Measurements from ENCODE around the gene ANKRD13B.

The ANKRD13B gene

DNA sequence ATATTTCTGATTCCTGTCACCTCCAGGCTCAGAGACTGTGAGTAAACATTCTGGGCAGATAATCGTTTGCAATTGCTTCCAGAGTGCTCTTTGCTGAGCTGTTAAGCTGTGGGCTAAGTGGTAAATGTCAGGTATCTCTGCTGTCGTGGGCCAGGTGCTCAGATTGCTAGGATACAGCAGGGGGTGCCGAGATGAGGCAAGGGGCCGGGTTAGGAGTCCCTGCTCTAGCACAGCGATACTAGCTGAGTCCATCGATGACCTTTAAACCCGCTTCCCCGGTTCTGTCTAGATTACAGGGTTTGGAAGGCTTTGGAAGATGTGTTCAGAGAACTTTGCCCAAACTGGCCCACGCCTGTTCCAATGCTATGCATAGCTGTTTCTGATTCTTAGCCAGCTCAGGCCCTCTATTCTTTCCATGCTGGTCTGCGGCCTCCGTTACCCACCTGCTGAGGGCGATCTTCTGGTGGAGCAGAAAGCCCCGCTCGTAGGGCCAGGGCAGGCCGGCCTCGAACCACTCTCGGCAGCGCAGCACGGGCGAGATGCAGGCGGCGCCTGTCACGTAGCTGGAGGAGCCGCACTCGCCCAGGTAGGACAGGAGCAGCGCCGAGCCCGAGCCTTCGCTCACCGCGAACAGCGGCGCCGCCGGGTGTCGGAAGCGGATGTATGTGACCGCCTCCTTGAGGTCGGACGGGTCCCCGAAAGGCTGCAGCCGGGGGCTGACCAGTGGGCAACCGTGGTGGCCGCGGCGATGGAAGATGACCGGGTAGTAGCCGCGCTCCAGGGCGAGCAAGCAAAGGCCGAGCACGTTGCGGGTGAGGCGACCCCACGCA is 27.1 kb upstream of the ANKRD13B start:
- TF ChIP-seq GATA2 (IDR thresholded peaks at IDR 0.05; ENCODE audit: low read depth, low read length) (no peak), GATA3 (IDR thresholded peaks at IDR 0.05; ENCODE audit: low read depth, low read length) (no peak)

DNA sequence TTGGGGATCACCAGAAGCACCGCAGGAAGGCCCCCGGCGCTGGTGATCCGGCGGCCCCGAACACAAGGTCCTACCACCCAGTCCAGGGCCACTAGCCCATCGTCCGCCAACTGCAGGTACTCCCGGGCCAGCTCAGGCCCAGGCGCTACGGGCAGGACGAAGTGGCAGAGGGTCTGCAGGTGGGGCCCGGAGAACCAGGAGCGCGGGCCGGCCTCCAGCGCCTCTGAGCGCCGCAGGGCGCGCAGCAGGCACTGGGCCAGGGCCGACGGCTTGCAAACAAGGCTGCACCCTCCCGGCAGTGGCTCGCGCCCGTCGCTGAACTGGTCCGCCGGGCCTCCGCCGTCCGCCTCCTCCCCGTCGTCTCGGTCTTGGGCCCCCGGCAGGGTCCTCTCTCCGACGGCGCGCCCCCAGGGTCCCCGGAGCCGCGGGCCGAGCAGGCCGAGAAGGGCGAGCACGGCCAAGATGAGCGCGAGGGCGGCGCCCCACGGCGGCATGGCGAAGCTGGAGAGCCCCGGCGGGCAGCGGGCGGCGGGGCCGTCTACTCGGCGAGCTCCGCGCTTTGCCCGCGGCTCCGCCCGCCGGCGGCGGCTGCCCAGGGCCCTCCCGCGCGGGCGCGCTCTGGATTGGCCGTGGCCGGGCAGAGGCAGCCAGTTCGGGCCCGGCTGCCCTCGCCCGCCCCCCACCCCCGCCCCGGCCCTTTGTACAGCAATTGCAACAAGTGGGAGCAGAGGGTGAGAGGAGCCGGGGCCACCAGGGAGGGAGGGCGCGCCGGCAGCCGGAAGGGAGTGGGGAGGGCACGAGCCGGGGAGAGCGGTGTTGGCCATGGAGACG is 26.2 kb upstream of the ANKRD13B start, which contains the start of gene ABHD15:
ABHD15 (minus strand) TSS at position 565 of the 831 bp plus-strand sequence; CDS start at position 494, 71 bp downstream.
- no peak for TF ChIP-seq GATA2 (IDR thresholded peaks at IDR 0.05; ENCODE audit: low read depth, low read length)
- TF ChIP-seq GATA3 (IDR thresholded peaks at IDR 0.05; ENCODE audit: low read depth, low read length): no peak

DNA sequence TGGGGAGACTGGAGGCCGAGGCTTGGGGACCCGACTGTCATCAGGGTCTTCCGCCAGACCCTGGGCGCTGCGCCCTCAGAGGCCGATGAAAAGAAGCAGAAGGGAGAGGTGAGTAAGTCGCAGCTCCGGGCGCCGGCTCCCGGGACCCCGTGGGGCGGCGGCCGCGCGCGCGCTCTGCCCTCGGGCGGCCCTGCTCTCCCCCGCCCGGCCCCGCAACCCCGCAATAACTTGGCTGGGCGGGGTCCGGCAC is 25.7 kb upstream of the ANKRD13B start:
- TF ChIP-seq GATA2 (IDR thresholded peaks at IDR 0.05; ENCODE audit: low read depth, low read length): no peak
- TF ChIP-seq GATA3 (IDR thresholded peaks at IDR 0.05; ENCODE audit: low read depth, low read length): no peak

DNA sequence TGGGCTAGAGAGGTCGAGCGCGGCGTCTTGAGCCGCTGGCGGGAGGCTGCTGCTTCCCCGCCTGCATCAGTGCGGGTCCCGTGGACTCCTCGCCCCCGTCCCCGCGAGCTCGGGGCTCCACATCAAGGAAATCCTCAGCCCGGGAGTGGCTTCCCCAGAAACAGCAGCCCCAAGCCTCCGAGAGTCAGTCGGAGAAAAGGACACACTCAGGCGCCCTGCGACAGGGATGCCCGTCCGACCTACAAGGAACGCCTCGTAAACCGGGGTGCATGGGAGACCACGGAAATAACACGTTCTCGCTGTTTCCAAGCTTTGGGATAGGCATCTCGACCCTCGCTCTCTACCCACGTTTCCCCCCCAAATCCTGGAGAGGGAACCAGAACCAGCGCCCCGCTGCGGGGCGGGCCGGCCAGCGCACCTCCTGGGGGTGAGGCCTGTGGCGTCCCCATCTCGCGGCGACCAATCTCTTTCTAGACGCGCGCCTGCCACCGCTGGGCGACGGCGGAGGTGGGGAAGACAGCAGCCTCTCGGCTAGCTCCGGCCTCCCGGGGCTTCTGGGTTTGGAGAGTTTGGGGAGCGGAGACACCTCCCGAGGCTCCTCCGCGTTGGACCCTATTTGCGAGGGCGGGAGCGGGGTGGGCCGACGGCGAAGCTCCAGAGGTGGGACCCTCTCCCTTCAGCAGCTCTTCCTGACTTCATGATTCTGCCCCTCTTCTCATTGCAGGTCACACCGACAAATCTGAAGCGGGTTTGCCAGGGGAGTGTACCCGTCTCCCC is 25.2 kb upstream of the ANKRD13B start:
- no peak for TF ChIP-seq GATA2 (IDR thresholded peaks at IDR 0.05; ENCODE audit: low read depth, low read length)
- TF ChIP-seq GATA3 (IDR thresholded peaks at IDR 0.05; ENCODE audit: low read depth, low read length): no peak

DNA sequence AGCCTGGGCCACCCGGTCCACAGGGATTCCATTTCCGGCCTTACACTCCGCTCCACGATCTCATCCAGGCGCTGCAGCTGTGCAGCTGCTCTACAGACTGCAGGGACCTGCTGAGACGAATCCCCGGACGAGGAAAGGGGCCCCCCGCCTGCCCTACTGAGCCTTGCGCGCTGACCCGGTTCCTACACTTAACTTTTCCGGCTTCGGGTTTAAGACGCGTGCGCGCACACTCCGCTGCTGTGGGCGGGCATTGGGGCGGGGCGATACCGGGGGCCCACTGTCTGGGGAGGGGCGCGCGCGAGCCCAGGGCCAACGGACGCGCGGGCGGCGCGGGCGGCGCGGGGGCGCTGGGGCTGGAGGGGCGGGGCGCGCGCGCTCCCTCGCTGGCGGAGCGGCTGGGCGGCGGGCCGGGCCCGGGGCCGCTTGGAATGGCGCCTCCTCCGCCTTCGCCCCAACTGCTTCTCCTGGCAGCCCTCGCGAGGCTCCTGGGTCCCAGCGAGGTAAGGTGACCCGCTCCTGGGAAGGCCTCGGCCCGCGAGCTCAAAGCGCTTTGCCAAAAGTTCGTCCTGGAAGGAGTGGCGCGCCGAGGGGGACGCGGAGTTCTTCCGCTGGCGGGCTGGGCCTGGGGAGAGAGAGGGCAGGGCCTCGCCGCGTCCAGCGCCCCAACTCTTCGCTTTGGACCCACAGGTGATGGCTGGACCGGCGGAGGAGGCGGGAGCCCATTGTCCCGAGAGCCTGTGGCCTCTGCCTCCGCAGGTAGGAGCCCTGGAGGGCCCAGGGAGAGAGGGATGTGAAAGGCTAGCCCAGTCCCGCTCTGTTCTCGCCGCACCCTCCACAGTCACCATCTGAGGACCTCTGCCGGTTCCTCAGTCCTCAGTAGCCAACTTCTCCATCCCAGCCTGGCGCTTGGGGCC is 24.3 kb upstream of the ANKRD13B start, which contains the start of gene TP53I13:
TP53I13 (plus strand) TSS at position 371 of the 914 bp plus-strand sequence; CDS start at position 429, 58 bp downstream.
- TF ChIP-seq GATA3 (IDR thresholded peaks at IDR 0.05; ENCODE audit: low read depth, low read length): no peak
- TF ChIP-seq GATA2 (IDR thresholded peaks at IDR 0.05; ENCODE audit: low read depth, low read length): no peak

DNA sequence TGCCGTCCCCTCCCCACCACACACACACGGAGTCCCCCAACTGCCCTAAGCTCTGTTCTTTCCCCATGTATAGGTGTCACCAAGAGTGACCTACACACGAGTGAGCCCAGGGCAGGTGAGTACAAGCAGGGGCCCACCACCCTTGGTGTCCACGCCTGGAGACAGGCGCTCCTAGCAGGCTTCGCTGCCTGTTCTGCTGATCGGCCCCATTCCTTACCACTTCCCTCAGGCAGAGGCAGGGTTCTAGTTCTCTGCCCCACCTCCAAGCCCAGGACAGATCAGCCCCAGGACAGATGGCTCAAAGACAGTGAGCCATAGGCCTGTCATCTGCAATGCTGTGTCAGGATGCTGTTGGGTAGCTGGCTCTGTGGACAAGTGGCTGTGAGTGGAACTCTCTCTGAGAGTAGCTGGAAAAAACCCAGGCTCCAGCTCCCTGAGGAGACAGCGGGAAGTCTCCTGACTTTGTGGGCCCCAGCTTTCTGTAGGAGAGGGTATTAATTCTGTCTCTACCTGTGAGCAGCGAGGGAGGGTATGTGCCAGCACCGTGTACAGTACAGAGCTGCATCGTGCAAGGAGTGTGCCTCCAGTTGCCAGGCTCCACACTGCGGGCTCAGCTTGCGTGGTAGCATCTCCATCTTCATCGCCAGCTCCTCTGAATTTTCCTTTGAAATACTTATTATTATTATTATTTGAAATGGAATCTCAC is 23.5 kb upstream of the ANKRD13B start:
- TF ChIP-seq GATA3 (IDR thresholded peaks at IDR 0.05; ENCODE audit: low read depth, low read length): no peak
- TF ChIP-seq GATA2 (IDR thresholded peaks at IDR 0.05; ENCODE audit: low read depth, low read length): no peak

DNA sequence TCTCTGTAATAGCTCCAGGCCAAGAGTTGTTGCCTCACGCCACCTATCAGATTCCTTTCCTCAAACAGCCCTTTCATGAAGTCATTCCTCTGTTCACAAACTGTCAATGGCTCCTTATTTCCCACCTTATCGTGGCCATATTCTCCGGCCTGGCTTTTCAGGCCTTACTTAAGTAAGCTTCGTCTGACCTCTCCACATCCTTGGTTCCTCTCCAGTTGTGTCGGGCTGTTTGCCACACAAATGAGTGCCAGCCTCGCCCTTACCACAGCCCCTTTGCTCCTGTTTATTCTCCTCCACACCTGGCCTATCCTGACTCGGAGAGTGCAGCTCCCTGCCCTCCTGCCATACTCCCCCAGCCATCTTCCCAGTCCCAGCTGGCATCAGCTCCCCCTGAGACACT is 22.4 kb upstream of the ANKRD13B start:
- no peak for TF ChIP-seq GATA2 (IDR thresholded peaks at IDR 0.05; ENCODE audit: low read depth, low read length)
- TF ChIP-seq GATA3 (IDR thresholded peaks at IDR 0.05; ENCODE audit: low read depth, low read length): no peak

DNA sequence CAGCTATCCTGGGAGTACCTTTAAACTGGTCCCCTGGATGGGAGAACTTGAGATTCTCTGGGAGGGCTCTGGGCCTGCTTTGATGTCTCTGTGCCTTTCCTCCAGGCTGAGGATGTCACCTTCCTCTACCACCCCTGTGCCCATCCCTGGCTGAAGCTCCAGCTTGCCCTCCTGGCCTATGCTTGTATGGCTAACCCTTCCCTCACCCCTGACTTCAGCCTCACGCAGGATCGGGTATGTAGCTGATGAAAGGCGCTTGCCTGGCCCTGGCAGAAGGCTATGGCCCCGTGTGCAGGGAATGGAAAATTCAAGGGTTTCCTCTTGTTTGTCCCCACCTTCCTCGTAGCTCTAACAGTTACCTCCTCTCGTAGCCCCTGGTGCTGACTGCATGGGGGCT is 21.4 kb upstream of the ANKRD13B start:
- TF ChIP-seq GATA2 (IDR thresholded peaks at IDR 0.05; ENCODE audit: low read depth, low read length): no peak
- TF ChIP-seq GATA3 (IDR thresholded peaks at IDR 0.05; ENCODE audit: low read depth, low read length): no peak

DNA sequence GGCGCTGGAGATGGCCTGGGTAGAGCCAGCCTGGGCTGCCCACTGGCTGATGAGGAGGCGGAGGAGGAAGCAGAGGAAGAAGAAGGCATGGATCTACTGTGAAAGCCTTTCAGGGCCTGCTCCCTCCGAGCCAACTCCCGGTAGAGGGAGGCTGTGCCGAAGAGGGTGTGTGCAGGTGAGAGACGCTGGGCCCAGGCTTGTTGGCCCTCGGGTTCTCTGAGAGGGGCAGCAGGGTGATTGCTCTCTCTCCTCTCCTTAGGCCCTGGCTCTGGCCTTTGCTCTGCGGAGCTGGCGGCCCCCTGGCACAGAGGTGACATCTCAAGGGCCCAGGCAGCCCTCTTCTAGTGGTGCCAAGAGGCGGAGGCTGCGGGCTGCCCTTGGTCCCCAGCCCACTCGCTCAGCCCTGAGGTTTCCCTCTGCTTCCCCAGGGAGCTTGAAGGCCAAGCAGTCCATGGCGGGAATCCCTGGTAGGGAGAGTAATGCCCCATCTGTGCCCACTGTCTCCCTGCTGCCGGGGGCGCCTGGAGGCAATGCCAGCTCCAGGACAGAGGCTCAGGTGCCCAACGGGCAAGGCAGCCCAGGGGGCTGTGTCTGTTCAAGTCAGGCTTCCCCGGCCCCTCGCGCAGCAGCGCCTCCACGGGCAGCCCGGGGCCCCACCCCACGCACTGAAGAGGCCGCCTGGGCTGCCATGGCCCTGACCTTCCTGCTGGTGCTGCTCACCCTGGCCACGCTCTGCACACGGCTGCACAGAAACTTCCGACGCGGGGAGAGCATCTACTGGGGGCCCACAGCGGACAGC is 20.9 kb upstream of the ANKRD13B start:
- TF ChIP-seq GATA2 (IDR thresholded peaks at IDR 0.05; ENCODE audit: low read depth, low read length): no peak
- TF ChIP-seq GATA3 (IDR thresholded peaks at IDR 0.05; ENCODE audit: low read depth, low read length): no peak

DNA sequence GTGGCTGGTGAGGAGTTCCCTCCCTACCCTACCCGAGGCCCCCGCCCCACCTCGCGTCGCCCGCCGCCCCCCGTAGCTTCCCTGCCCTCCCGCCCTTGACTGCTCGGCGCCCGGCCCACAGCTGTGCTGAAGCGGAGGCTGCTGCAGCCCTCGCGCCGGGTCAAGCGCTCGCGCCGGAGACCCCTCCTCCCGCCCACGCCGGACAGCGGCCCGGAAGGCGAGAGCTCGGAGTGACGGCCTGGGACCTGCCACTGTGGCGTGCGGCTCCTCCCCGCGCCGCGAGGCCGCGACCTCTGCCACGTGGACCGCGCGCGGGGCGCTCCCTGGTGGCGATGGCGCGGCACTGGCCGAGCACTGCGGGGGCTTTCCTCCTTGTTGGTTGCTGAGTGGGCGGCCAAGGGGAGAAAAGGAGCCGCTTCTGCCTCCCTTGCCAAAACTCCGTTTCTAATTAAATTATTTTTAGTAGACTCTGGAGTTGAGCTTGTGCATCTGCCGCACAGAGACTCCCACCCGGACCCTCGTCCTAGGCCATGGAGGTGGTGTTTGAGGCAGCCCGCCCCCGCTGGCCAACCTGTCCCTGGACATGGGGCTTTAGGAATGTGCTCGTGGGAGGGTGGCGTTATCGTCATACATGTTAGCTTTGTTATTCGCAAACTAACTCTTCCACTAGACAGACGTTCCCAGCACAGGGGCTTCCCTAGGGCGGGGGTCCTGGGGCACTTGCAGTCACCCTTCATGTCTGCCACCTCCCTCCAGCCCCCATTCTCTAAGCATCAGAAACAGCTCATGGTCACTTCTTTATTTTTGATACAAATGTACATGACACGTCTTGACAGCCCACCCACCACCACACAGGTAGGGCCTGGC is 20.0 kb upstream of the ANKRD13B start:
- TF ChIP-seq GATA2 (IDR thresholded peaks at IDR 0.05; ENCODE audit: low read depth, low read length) (no peak), GATA3 (IDR thresholded peaks at IDR 0.05; ENCODE audit: low read depth, low read length) (no peak)

DNA sequence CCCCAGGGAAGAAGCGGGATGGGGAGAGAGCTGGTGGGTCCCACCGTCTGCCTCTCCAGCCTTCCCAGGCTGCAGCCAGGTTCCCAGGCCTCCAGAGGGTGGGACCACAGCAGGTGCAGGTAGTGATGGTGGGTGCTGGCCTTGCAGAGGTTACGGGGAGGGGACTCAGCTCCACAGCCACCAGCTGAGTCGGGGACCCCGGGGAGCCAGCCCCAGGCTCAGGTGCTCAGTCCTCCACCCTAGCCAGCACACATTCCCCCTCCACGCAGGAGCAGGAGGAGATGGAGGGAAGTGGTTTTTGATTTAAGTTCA is 19.4 kb upstream of the ANKRD13B start:
- no peak for TF ChIP-seq GATA3 (IDR thresholded peaks at IDR 0.05; ENCODE audit: low read depth, low read length)
- no peak for TF ChIP-seq GATA2 (IDR thresholded peaks at IDR 0.05; ENCODE audit: low read depth, low read length)

Measured in SH-SY5Y (cell line).